IgD-negative memory B cell (primary cell): ENCODE data around the gene PKLR. TPM values are rescaled to one million over a fixed set of nuclear protein-coding genes. Genes with fewer than 3 reads are reported as not detected.

Experiments used
- H3K27ac Mint-ChIP-seq, 3 donors: one replicate each; pipeline ENCODE4 v1.8.0; 2020 to 2022; ENCODE audit warnings: mild to moderate bottlenecking in 3 of 3, mixed read lengths in 3 of 3, moderate library complexity in 1 of 3
- H3K27me3 Mint-ChIP-seq: one replicate; pipeline ENCODE4 v1.8.0; 2021; ENCODE audit warnings: mixed read lengths
- H3K36me3 Mint-ChIP-seq: one replicate; pipeline ENCODE4 v1.8.0; 2020; ENCODE audit warnings: mild to moderate bottlenecking, mixed read lengths
- H3K4me1 Mint-ChIP-seq, 3 donors: one replicate each; pipeline ENCODE4 v1.8.0; 2020 to 2022; ENCODE audit warnings: mixed read lengths in 3 of 3, mild to moderate bottlenecking in 1 of 3
- H3K4me3 Mint-ChIP-seq, 4 donors: one replicate each; pipeline ENCODE4 v1.8.0; 2020 to 2022; ENCODE audit warnings: mild to moderate bottlenecking in 4 of 4, mixed read lengths in 4 of 4, moderate library complexity in 3 of 4
- H3K9me3 Mint-ChIP-seq, 3 donors: one replicate each; pipeline ENCODE4 v1.8.0; 2020 to 2021; ENCODE audit warnings: mixed read lengths in 3 of 3, mild to moderate bottlenecking in 1 of 3
- polyA plus RNA-seq: library from polyadenylated mRNA; unstranded; fragments of 300-500 nt; fragmentation: Illumina TruSeq; gene quantifications from one replicate; pipeline ENCODE4 v1.2.3, GENCODE V29; 2021

The PKLR gene
- polyA plus RNA-seq, 1 donor from 2014 or later = not detected

GRCh38 chr1:155261852-155262673 is 39.2 kb downstream of the PKLR start, which contains the start of gene SCAMP3:
Gene SCAMP3, minus strand, starts transcription at chr1:155262360. Its CDS starts 209 bp downstream, at chr1:155262151.
- no peaks in the 10 kb centered on the region for H3K9me3 Mint-ChIP-seq
- peaks cover 15 to 20% (median 15%) of the 10 kb centered on the region in 3 donors for H3K4me1 Mint-ChIP-seq
- H3K4me3 Mint-ChIP-seq = peak within 1 kb of the TSS; percentile 90 to 100 (median 98)
- H3K27ac Mint-ChIP-seq = peak within 1 kb of the TSS; percentile 73 to 97 (median 82)
- H3K27me3 Mint-ChIP-seq = no peaks in the 10 kb centered on the region
- H3K36me3 Mint-ChIP-seq = peaks cover 9% of the 10 kb centered on the region

GRCh38 chr1:155261493-155261851 is 39.8 kb downstream of the PKLR start:
- no peaks in the 10 kb centered on the region for H3K9me3 Mint-ChIP-seq
- H3K36me3 Mint-ChIP-seq = peaks cover 9% of the 10 kb centered on the region
- no peaks in the 10 kb centered on the region for H3K27me3 Mint-ChIP-seq
- peaks cover 15 to 23% (median 15%) of the 10 kb centered on the region in 3 donors for H3K4me1 Mint-ChIP-seq
- H3K4me3 Mint-ChIP-seq = peak overlapping the region; percentile 90 to 100 (median 98)
- H3K27ac Mint-ChIP-seq = peak overlapping the region; percentile 73 to 97 (median 82)

DNA sequence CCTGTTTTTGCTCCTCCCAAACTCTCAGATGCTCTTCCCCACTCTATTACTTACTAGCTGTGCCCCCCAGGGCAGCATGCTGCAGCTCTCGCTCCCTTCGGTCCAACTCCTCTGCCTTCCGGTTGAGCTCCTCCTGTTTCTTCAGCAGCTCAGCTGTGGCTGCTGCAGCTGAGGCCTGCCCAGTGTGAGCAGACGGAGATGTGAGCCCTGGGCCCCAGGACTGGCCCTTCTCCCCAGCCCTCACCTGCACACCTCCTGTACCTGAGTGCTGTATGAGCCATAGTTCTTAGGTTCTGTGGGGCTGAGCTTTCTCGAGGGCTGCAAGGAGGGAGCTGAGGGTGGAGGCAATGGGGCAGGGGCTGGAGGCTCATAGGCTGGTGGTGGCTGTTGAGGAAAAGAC is 41.0 kb downstream of the PKLR start:
- H3K27ac Mint-ChIP-seq = no peak overlapping the region

DNA sequence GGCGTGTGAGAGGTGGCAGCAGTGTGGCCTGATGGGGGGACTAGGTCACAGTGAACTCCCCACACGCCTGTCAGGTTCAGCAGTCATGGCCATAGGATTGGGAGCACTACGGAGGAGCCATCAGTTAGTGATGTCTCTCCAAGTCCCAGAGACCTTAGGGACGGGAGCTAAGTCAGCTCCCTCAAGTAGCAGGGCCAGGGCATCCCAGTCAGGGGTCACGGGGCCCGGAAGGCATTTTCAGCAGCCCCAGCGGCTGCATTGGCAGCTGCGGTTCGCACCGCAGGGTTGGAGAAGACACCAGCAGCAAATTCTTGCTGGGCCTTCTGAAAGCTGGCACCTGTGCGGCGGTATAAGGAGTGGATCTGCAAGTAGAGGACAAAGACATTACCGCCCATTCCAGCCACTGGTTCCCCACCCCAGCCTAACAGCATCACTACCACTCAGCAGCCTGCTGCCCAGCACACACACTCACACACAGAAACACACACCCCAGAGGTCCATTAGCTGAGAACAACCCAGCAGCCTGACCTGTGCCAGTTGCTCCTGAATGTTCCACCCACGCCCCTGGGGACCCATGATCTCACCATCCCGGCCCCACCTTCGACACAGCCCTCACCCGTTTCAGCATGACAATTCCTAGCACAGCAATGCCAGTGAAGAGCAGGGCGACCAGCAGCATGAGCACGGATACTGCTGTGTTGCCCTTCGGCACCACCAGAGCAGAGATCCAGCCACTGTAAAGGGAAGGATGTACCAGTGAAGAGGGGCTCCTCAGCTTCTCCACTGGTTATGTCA is 45.0 kb downstream of the PKLR start:
- Mint-ChIP-seq H3K36me3 (peaks cover 3% of the 10 kb centered on the region), H3K4me3 (peak overlapping the region; percentile 81 to 90 (median 86)), H3K9me3 (no peaks in the 10 kb centered on the region), H3K4me1 (peaks cover 7 to 24% (median 17%) of the 10 kb centered on the region in 3 donors), H3K27ac (peak overlapping the region in 1 of 3 donors; percentile 37), H3K27me3 (no peaks in the 10 kb centered on the region)

More for the DNA sequence above, 41.0 kb downstream of the PKLR start:
- H3K27me3 Mint-ChIP-seq = no peaks in the 10 kb centered on the region
- peak overlapping the region in 3 of 4 donors; percentile 90 to 100 (median 97) for H3K4me3 Mint-ChIP-seq
- no peaks in the 10 kb centered on the region for H3K9me3 Mint-ChIP-seq
- peaks cover 9% of the 10 kb centered on the region for H3K36me3 Mint-ChIP-seq
- peaks cover 15 to 21% (median 18%) of the 10 kb centered on the region in 3 donors for H3K4me1 Mint-ChIP-seq

- peak within 1 kb of the TSS; percentile 81 to 95 (median 88) for H3K4me3 Mint-ChIP-seq
- no peaks in the 10 kb centered on the region for H3K27me3 Mint-ChIP-seq
- peak within 1 kb of the TSS in 2 of 3 donors; percentile 37 to 69 for H3K27ac Mint-ChIP-seq
- H3K36me3 Mint-ChIP-seq = peaks cover 3% of the 10 kb centered on the region
- H3K9me3 Mint-ChIP-seq = no peaks in the 10 kb centered on the region
- peaks cover 9 to 24% (median 20%) of the 10 kb centered on the region in 3 donors for H3K4me1 Mint-ChIP-seq
These were observed 45.8 kb downstream of the PKLR start, which contains the start of gene ENTREP3 for GRCh38 chr1:155255243-155256007. Gene ENTREP3, minus strand, starts transcription at chr1:155255483. Its CDS starts 606 bp downstream, at chr1:155254877.

- Mint-ChIP-seq H3K27me3 (no peaks in the 10 kb centered on the region), H3K9me3 (no peaks in the 10 kb centered on the region), H3K36me3 (peaks cover 3% of the 10 kb centered on the region), H3K4me3 (peak overlapping the region; percentile 81 to 94 (median 86)), H3K27ac (peak overlapping the region in 1 of 3 donors; percentile 69), H3K4me1 (peaks cover 9 to 26% (median 17%) of the 10 kb centered on the region in 3 donors)
These were observed 46.5 kb downstream of the PKLR start for GRCh38 chr1:155254714-155255242.

DNA sequence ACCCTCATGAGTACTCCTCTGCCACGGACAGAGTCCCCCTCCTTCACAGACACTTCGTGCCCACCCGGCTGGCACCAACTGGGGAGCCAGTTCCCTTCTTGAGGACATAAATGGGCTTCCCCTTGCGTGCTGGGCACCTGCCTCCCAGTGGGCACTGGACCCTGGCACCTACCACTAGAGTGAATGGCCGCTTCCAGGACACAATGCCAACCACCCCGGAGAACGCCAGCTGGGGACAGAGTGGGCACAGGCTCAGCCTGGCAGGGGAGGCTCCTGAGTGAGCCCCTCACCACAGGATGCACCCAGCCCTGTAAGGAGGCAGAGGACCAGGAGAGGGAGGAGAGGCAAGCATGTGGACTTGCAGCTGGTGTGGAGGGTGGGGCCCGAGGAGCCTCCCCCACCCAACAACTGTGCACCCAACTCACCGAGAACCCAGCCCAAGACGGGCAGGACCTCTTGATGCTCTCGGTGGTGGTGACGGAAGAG is 47.0 kb downstream of the PKLR start:
- Mint-ChIP-seq H3K27ac (peak overlapping the region in 1 of 3 donors; percentile 69), H3K4me3 (peak overlapping the region; percentile 71 to 95 (median 86)), H3K4me1 (peaks cover 9 to 26% (median 17%) of the 10 kb centered on the region in 3 donors), H3K36me3 (peaks cover 3% of the 10 kb centered on the region), H3K27me3 (no peaks in the 10 kb centered on the region), H3K9me3 (no peaks in the 10 kb centered on the region)

DNA sequence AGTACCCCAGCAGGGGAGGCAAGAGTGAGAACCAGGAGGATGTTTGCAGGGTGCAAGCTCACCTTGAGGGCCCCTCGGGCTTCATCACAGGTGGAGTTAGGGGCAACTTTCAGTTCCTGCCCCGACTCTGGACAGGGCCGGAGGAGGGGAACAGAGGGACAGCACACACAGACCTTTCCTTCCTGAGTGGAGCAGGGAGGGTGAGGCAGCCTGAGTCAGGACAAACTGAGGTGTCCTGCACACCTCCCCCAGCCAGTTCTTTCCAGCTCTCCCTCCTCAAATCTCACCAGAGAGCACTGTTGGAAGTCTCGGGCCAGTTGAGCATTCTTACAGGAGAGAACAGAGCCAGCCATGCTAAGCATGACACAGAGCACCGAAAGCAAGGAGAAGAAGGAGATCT is 47.4 kb downstream of the PKLR start:
- Mint-ChIP-seq H3K9me3 (no peaks in the 10 kb centered on the region), H3K4me3 (peak overlapping the region; percentile 71 to 95 (median 86)), H3K27ac (peak overlapping the region in 1 of 3 donors; percentile 69), H3K27me3 (no peaks in the 10 kb centered on the region), H3K4me1 (peaks cover 9 to 26% (median 17%) of the 10 kb centered on the region in 3 donors), H3K36me3 (peaks cover 3% of the 10 kb centered on the region)

DNA sequence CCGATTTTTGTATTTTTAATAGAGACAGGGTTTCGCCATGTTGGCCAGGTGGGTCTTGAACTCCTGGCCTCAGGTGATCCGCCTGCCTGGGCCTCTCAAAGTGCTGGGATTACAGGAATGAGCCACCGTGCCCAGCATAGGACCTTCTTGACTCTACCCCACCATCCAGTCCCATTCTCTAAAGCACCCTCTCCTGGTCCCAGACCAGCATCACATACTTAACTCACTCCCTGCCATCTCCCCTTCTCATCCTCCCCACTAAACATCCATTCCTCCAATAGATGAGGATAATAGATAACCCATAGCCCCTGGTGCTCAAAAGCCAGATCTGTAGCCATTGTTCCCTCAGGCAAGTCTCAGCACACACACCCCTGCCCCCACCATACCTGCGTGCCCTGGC is 48.0 kb downstream of the PKLR start:
- Mint-ChIP-seq H3K36me3 (peaks cover 3% of the 10 kb centered on the region), H3K27ac (peak overlapping the region in 2 of 3 donors; percentile 50 to 69), H3K9me3 (no peaks in the 10 kb centered on the region), H3K4me3 (peak overlapping the region; percentile 63 to 94 (median 74)), H3K27me3 (no peaks in the 10 kb centered on the region), H3K4me1 (peaks cover 9 to 26% (median 17%) of the 10 kb centered on the region in 3 donors)

DNA sequence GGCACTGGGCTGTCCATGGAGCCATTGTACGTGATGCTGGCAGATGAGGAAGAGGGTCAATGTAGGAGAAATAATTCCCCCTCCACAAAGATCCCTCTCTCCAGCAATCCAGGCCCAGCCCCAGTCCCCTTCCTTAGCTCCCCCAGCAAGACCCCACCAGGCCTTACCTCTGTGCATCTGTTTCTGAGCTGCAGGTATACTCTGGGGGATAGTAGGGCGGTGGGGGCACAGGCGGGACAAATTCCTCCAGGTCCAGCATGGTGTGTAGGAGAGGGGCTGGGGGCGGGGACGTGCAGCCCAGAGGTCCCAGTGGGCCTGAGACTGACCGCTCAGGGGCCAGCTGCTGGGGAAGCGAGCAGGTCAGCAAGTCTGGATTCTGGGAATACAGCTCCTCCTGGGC is 49.7 kb downstream of the PKLR start:
- H3K4me3 Mint-ChIP-seq = peak overlapping the region in 2 of 4 donors; percentile 55 to 60
- peak overlapping the region in 2 of 3 donors; percentile 16 to 80 for H3K27ac Mint-ChIP-seq
- no peaks in the 10 kb centered on the region for H3K9me3 Mint-ChIP-seq
- H3K36me3 Mint-ChIP-seq = no peaks in the 10 kb centered on the region
- H3K4me1 Mint-ChIP-seq = peaks cover 6 to 19% (median 17%) of the 10 kb centered on the region in 3 donors
- no peaks in the 10 kb centered on the region for H3K27me3 Mint-ChIP-seq

- H3K9me3 Mint-ChIP-seq = no peaks in the 10 kb centered on the region
- H3K27ac Mint-ChIP-seq = peak overlapping the region in 2 of 3 donors; percentile 71 to 80
- H3K4me3 Mint-ChIP-seq = peak overlapping the region; percentile 61 to 89 (median 68)
- H3K27me3 Mint-ChIP-seq = no peaks in the 10 kb centered on the region
- H3K36me3 Mint-ChIP-seq = no peaks in the 10 kb centered on the region
- peaks cover 7 to 21% (median 17%) of the 10 kb centered on the region in 3 donors for H3K4me1 Mint-ChIP-seq
These were observed 50.4 kb downstream of the PKLR start for GRCh38 chr1:155250633-155251449.

GRCh38 chr1:155250246-155250632 is 51.0 kb downstream of the PKLR start:
- Mint-ChIP-seq H3K4me1 (peaks cover 10 to 21% (median 15%) of the 10 kb centered on the region in 3 donors), H3K4me3 (peak overlapping the region; percentile 67 to 90 (median 81)), H3K9me3 (no peaks in the 10 kb centered on the region), H3K36me3 (no peaks in the 10 kb centered on the region), H3K27ac (peak overlapping the region in 1 of 3 donors; percentile 80), H3K27me3 (no peaks in the 10 kb centered on the region)
